ENCODE data around the gene PLA2G4A.

DNA sequence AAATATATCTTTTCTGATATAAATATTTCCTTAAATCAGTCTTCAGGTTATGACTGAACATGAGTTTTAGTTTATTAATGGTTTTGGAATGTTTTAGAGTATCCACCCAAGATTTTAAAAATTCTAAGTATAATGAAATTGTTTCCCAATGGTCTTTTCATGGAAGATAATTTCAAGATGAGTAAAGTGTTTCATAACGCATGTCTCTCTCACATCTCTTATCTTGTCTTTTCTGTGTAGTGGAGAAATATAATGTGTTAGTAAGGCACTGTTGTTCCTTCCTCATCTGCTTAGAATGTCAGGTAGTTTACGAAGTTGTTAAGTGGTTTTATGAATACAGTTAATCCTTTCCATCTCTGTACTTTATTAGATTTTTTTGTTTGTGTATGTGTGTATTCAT, 49.6 kb downstream of the PLA2G4A start:
- TF ChIP-seq, protein P1, sequence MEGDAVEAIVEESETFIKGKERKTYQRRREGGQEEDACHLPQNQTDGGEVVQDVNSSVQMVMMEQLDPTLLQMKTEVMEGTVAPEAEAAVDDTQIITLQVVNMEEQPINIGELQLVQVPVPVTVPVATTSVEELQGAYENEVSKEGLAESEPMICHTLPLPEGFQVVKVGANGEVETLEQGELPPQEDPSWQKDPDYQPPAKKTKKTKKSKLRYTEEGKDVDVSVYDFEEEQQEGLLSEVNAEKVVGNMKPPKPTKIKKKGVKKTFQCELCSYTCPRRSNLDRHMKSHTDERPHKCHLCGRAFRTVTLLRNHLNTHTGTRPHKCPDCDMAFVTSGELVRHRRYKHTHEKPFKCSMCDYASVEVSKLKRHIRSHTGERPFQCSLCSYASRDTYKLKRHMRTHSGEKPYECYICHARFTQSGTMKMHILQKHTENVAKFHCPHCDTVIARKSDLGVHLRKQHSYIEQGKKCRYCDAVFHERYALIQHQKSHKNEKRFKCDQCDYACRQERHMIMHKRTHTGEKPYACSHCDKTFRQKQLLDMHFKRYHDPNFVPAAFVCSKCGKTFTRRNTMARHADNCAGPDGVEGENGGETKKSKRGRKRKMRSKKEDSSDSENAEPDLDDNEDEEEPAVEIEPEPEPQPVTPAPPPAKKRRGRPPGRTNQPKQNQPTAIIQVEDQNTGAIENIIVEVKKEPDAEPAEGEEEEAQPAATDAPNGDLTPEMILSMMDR (conservative IDR thresholded peaks at IDR 0.05 in 1 of 2, IDR thresholded peaks at IDR 0.05 in 1 of 2; ENCODE audit: extremely low read depth in 1 of 2, insufficient read depth in 1 of 2, low read depth in 1 of 2, low read length in 2 of 2), result no peak
- TF ChIP-seq EZH2 (IDR thresholded peaks at IDR 0.05; ENCODE audit: borderline replicate concordance, low read length), result no peak

Measured in mammary epithelial cell (primary cell).